Right lobe of liver (tissue), 6 donors: ENCODE data around the gene SNX9. TPM values are rescaled to one million over a fixed set of nuclear protein-coding genes. Genes with fewer than 3 reads are reported as not detected.

ENCODE experiments used
- ATAC-seq, 4 donors: fragments of 200-7000 bp; cut with Tn5 transposase; one replicate each; pipeline ENCODE4 v1.9.1; 2020; ENCODE audit warnings: mild to moderate bottlenecking in 4 of 4, moderate library complexity in 4 of 4
- DNase-seq, 3 donors: peaks; one replicate each; pipeline ENCODE4 v3.0.0-alpha.2; 2020
- H3K27ac ChIP-seq, 3 donors: fragments of 200-600 bp; one replicate each; pipeline ENCODE4 v1.8.0; 2022
- H3K27me3 ChIP-seq, 2 donors: fragments of 200-600 bp; one replicate each; pipeline ENCODE4 v1.8.0; 2022
- H3K36me3 ChIP-seq, 4 donors: fragments of 200-600 bp; sonication (generic) in 1 of 4; one replicate each; pipeline versions ENCODE4 v1.5.1 to v1.8.0; 2017 to 2022; ENCODE audit warnings: control low read depth in 1 of 4
- H3K4me1 ChIP-seq, 4 donors: fragments of 200-600 bp; sonication (generic) in 1 of 4; one replicate each; pipeline versions ENCODE4 v1.5.1 to v1.8.0; 2017 to 2022; ENCODE audit warnings: control low read depth in 1 of 4
- H3K4me3 ChIP-seq, 3 donors: fragments of 200-600 bp; one replicate each; pipeline ENCODE4 v1.8.0; 2022
- H3K9me3 ChIP-seq, 4 donors: fragments of 200-600 bp; sonication (generic) in 1 of 4; one replicate each; pipeline versions ENCODE4 v1.5.1 to v1.8.0; 2017 to 2022; ENCODE audit warnings: control low read depth in 1 of 4
- POLR2A ChIP-seq: fragments of 450-650 bp; IDR thresholded peaks from one replicate; pipeline ENCODE4 v1.6.1; 2017; ENCODE audit warnings: antibody characterized with exemption, mild to moderate bottlenecking
- WGBS: methylation state at CpG from one replicate; pipeline ENCODE4 v1.1.6; 2018; ENCODE audit warnings: low coverage, low lambda C conversion rate; ENCODE audit not compliant: insufficient coverage; ENCODE audit errors: missing lambda C conversion rate; 5-methylcytosine and 5-hydroxymethylcytosine counted together
- intact Hi-C, 2 donors: fragments of 100-400 bp; cut with DNase I; formaldehyde crosslinking; loops; one replicate each; pipeline versions ENCODE4 v1.11.2 to v1.14.1; 2022
- total RNA-seq, 6 experiments: library from RNA; depleted of rRNA in 2 of 6; stranded (reverse); fragments of >200 nt in 2 of 6; fragmentation: NEBNext Ultra II Directional in 3 of 6; extraction: Animal tissue kit (Norgen Biotek cat#: 25700) in 3 of 6; gene quantifications; one replicate each; pipeline versions ENCODE4 v1.1.0 to v1.2.4, GENCODE V29; 2016 to 2023
- TF ChIP-seq, protein P1 (sequence below), 4 donors: fragments of 200-600 bp in 3 of 4; fragments of 450-650 bp in 1 of 4; IDR thresholded peaks; one replicate each; pipeline versions ENCODE4 v1.5.1 to v1.8.0; 2016 to 2022; ENCODE audit warnings: antibody characterized with exemption in 4 of 4, mild to moderate bottlenecking in 2 of 4
- donor health status: DM: no; HTN: yes; CAD: no.
- donor health status: DM: no; HTN: no; CAD: no.
- donor health status: DM: no; HTN: no; CAD: no.
- donor health status: DM: no; HTN: yes; CAD: no.
- donor health status: DM: no; HTN: yes; CAD: no.

SNX9 gene
- total RNA-seq, 6 experiments from 2014 or later, result 24.6 to 38.0 (median 29.3) TPM

DNA sequence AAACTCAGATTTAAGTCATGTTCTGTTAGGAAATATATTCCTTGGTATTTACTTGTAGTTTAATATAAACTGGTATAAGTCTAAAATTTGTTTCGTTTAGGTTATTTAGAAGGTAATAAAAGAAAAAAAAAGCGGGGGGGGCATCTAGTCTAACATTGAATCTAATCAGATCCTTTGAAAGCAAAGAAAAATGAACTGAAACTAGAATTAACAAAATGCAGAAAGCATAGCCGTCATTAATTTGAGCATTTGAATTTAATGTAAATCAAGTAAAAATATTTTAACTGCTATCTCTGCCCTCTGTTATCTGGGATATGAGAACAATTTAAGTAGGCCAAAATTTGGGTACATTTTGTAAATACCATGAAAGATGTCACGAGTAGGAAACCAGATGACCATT, 54.1 kb downstream of the SNX9 start:
- H3K27ac ChIP-seq, result no peak overlapping the region
- intact Hi-C loops, result loop anchor here in 1 of 2 donors (10.0 kb wide), 1 partner anchor 122 kb away; no protein-coding TSS in a partner anchor
- H3K4me1 ChIP-seq, result no peaks in the 10 kb centered on the region
- H3K4me3 ChIP-seq, result no peak overlapping the region
- H3K36me3 ChIP-seq, result peaks cover 0 to 37% (median 13%) of the 10 kb centered on the region in 4 donors
- no peak for ATAC-seq
- H3K9me3 ChIP-seq, result no peaks in the 10 kb centered on the region
- H3K27me3 ChIP-seq, result no peaks in the 10 kb centered on the region
- DNase-seq, result no peak
- whole genome bisulfite sequencing, result 70% methylated on average over 4 of the region's 4 CpGs
- TF ChIP-seq, protein P1, sequence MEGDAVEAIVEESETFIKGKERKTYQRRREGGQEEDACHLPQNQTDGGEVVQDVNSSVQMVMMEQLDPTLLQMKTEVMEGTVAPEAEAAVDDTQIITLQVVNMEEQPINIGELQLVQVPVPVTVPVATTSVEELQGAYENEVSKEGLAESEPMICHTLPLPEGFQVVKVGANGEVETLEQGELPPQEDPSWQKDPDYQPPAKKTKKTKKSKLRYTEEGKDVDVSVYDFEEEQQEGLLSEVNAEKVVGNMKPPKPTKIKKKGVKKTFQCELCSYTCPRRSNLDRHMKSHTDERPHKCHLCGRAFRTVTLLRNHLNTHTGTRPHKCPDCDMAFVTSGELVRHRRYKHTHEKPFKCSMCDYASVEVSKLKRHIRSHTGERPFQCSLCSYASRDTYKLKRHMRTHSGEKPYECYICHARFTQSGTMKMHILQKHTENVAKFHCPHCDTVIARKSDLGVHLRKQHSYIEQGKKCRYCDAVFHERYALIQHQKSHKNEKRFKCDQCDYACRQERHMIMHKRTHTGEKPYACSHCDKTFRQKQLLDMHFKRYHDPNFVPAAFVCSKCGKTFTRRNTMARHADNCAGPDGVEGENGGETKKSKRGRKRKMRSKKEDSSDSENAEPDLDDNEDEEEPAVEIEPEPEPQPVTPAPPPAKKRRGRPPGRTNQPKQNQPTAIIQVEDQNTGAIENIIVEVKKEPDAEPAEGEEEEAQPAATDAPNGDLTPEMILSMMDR (IDR thresholded peaks at IDR 0.05), result no peak
- no peak for TF ChIP-seq POLR2A

DNA sequence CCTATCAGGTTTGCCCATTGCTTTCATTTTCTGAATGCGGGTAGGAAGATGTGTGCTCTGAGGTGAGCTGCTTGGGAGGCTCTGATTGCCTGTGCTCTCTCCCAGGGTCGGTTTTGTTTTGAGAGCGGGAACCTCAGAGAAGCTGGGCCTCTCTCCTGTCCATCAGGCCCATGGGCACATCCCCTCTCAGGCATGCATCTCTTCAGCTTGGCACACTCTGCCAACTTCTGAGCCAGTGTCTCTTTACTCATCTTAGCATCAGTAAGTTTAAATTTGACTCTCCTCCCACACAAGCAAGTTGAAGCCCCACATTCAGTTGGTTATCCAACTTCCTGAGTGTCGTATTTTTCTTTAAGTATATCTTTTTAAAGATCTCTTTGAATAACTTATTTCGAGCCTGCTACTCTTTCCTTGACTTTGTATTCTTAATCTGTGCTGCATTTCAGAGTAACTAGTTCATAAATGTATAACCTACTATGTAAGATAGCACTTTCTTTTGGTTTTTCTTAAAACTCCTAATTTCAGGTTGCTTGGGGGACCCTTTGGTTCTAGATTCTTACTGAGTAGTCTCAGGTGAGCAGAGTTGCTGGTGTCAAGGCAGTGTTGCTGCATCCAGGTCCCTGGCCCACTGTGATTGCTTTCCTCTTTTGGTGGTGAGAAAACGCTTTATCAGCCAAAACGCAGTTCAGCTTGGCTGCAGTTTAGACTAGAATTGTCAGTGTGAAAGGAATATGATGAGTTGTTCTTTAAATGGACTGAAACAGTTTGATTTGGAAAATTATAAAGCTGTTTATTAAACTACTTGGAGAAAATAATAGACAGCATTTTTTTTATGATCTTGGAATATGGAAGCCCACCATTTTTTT, 54.8 kb downstream of the SNX9 start:
- no peaks in the 10 kb centered on the region for H3K4me1 ChIP-seq
- H3K9me3 ChIP-seq, result no peaks in the 10 kb centered on the region
- no peak for DNase-seq
- H3K36me3 ChIP-seq, result peaks cover 0 to 39% (median 13%) of the 10 kb centered on the region in 4 donors
- WGBS, result 75% methylated on average over 7 of the region's 7 CpGs
- no peak overlapping the region for H3K4me3 ChIP-seq
- H3K27me3 ChIP-seq, result no peaks in the 10 kb centered on the region
- H3K27ac ChIP-seq, result no peak overlapping the region
- intact Hi-C loops, result loop anchor here in 1 of 2 donors (10.0 kb wide), 1 partner anchor 123 kb away; no protein-coding TSS in a partner anchor
- no peak for ATAC-seq
- no peak for TF ChIP-seq POLR2A
- TF ChIP-seq, protein P1 (IDR thresholded peaks at IDR 0.05), result no peak

DNA sequence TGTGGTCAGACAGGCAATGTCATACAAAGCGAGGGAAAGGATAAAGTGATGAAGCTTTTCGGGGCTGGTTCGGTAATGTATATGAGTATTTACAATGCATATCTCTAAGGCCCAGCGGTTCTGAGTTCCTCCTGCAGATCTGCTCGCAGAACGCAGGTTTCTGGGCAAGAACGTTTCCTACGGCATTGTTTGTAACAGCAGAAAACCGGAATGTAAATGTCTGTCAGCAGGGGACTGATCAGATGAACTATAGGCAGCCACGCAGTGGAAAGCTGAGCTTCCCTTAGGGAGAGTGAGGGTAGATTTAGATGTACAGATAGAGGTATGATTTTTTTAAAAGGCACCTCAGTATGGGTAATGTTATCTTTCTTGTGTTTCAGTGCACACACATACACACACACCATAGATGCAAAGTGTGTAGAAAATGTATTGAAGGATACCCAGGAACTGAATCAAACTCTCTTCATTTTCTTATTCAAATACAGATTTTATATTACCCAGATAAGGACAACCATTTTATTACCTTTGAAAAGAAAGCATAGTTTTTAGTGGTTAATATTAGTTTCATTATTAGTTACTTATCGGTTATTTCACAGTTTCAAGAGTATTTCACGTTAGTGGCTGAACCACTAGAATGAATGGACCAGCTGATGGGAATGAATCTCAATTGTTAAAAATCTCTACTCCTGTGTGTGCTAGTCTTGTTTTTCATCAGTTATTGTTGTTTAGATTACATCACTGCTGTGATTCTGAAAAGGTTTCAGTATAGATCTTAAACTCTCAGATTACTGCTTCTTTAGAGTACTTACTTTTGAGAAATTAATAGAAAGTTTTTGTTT, 56.2 kb downstream of the SNX9 start:
- no peak for ATAC-seq
- H3K27me3 ChIP-seq, result no peaks in the 10 kb centered on the region
- H3K4me1 ChIP-seq, result no peaks in the 10 kb centered on the region
- peaks cover 0 to 39% (median 13%) of the 10 kb centered on the region in 4 donors for H3K36me3 ChIP-seq
- no peaks in the 10 kb centered on the region for H3K9me3 ChIP-seq
- intact Hi-C loops, result loop anchor here in 1 of 2 donors (10.0 kb wide), 1 partner anchor 124 kb away; no protein-coding TSS in a partner anchor
- no peak for TF ChIP-seq POLR2A
- TF ChIP-seq, protein P1 (IDR thresholded peaks at IDR 0.05), result no peak
- no peak for DNase-seq
- no peak overlapping the region for H3K4me3 ChIP-seq
- WGBS, result 93% methylated on average over 12 of the region's 12 CpGs
- H3K27ac ChIP-seq, result no peak overlapping the region

DNA sequence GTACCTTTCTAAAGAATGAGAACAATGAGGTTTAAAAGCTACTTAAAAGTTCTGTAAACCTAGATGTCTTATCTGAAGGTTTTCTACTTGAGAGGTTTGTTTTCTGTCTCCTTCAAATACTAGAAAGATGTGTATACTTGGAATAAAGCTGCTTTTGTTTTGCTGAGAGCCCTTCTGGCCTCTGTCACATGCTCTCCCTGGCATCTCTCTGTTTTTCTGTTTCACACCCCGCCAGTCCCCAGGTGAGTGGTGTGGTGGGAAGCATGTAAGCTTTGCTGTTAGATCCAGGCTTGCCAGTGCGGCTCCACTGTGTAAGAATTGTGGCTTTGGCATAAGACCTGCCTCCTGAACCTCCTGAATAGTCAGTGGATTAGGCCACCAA, 56.8 kb downstream of the SNX9 start:
- 62% methylated on average over 2 of the region's 2 CpGs for WGBS

More for the DNA sequence above, 56.8 kb downstream of the SNX9 start:
- Histone ChIP-seq H3K4me3 (no peak overlapping the region), H3K9me3 (no peaks in the 10 kb centered on the region), H3K27ac (no peak overlapping the region), H3K27me3 (no peaks in the 10 kb centered on the region), H3K36me3 (peaks cover 0 to 37% (median 10%) of the 10 kb centered on the region in 4 donors), H3K4me1 (no peaks in the 10 kb centered on the region)
- TF ChIP-seq POLR2A, result no peak
- TF ChIP-seq, protein P1 (IDR thresholded peaks at IDR 0.05), result no peak
- DNase-seq (no peak), ATAC-seq (no peak)
- intact Hi-C loops, result loop anchor here in 1 of 2 donors (10.0 kb wide), 1 partner anchor 125 kb away; no protein-coding TSS in a partner anchor
